Erythroblast (primary cell): ENCODE results near the gene RAMAC.

Source experiments
- GATA1 ChIP-seq: IDR thresholded peaks from 2 replicates; pipeline ENCODE4 v1.6.1; 2011; ENCODE audit warnings: low read depth, mild to moderate bottlenecking, control low read depth, low read length, moderate library complexity
- POLR2A ChIP-seq: IDR thresholded peaks from 2 replicates; pipeline ENCODE4 v1.6.1; 2011; ENCODE audit warnings: mild to moderate bottlenecking, low read length

DNA sequence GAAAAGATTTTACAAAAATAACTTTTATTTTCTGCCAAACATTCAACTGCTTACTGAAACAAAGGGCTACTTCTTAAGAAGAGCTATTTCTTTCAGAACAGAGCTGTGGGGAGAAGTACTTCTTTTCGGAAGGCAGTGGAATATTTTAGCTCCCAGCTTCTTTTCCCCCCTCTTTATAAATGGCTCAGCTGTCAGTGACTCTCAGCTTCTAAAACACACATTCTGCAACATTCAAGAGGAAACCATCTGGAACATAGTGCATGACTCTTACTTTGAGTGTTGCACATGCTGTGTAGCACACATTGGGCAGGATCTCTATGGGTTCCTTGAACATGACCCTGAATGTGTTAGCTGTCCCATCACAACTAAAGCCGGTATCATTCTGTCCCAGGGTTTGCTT, 32.4 kb downstream of the RAMAC start:
- TF ChIP-seq POLR2A (no peak), GATA1 (no peak)
